BE2C (cell line): ENCODE data around the gene MCF2.

Source experiments
- DNase-seq: peaks from one replicate; pipeline ENCODE4 v3.0.0-alpha.2; 2020
- H3K27me3 ChIP-seq: fragments of 250-450 bp; sonication (Bioruptor Pico); 2 replicates; pipeline ENCODE4 v1.5.1; 2020; ENCODE audit warnings: mild to moderate bottlenecking
- H3K36me3 ChIP-seq: fragments of 250-450 bp; sonication (Bioruptor Pico); 2 replicates; pipeline ENCODE4 v1.5.1; 2020; ENCODE audit warnings: mild to moderate bottlenecking
- H3K4me1 ChIP-seq: fragments of 250-450 bp; sonication (Bioruptor Pico); 2 replicates; pipeline ENCODE4 v1.5.1; 2020
- H3K4me3 ChIP-seq: 2 replicates; pipeline ENCODE4 v1.5.1; 2011; ENCODE audit warnings: low read depth, low read length
- H3K9me3 ChIP-seq: fragments of 250-450 bp; sonication (Bioruptor Pico); 2 replicates; pipeline ENCODE4 v1.5.1; 2020
- CTCF ChIP-seq: IDR thresholded peaks from 2 replicates; pipeline ENCODE4 v1.5.1; 2012; ENCODE audit warnings: mild to moderate bottlenecking, low read depth, low read length

MCF2 gene

GRCh38 chrX:139533444-139533843, 174.5 kb downstream of the MCF2 start:
- no peaks in the 10 kb centered on the region for H3K27me3 ChIP-seq
- H3K4me1 ChIP-seq: no peaks in the 10 kb centered on the region
- no peaks in the 10 kb centered on the region for H3K36me3 ChIP-seq
- DNase-seq: no peak
- no peaks in the 10 kb centered on the region for H3K9me3 ChIP-seq
- no peak overlapping the region for H3K4me3 ChIP-seq
- TF ChIP-seq CTCF: no peak

DNA sequence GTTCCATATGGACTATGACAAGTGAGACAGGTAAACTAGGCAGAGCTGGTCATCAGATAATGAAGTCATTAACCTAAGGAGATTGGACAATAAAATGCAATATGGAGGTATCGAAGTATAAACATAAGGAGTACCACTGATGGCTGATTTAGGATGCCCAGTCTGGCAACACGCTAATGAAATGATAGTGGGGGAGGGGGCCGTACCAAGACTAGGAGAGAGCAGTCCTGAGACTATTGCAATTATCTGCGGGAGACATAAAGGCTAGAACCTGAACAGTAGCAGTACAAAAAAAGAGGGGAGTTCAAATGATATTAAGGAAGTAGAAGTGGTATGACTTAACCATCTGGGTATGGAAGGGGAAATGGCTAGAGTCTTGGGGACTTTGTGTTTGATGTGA, 175.1 kb downstream of the MCF2 start:
- TF ChIP-seq CTCF: no peak
- H3K4me1 ChIP-seq: no peaks in the 10 kb centered on the region
- H3K4me3 ChIP-seq: no peak overlapping the region
- H3K9me3 ChIP-seq: no peaks in the 10 kb centered on the region
- no peaks in the 10 kb centered on the region for H3K27me3 ChIP-seq
- H3K36me3 ChIP-seq: no peaks in the 10 kb centered on the region
- DNase-seq: no peak
